ENCODE measurements around the gene RBMY1E.
"Not testable (repeated sequence)": the region's sequence is repeated elsewhere in the genome, so short reads cannot be mapped to it uniquely, and the experiment has no call there.

- not testable (repeated sequence) for TF ChIP-seq EP300, CTCF, POLR2A, POLR2AphosphoS5 (IDR thresholded peaks at IDR 0.05)
Measured at GRCh38 chrY:21917932-21918331, at the start of gene RBMY1E.
